Measurements from ENCODE around the gene CD160. TPM values are rescaled to one million over a fixed set of nuclear protein-coding genes. Genes with fewer than 3 reads are reported as not detected.
"Not testable (repeated sequence)": the region's sequence is repeated elsewhere in the genome, so short reads cannot be mapped to it uniquely, and the experiment has no call there.

The CD160 gene
- total RNA-seq, 1 experiment from 2014 or later = not detected

DNA sequence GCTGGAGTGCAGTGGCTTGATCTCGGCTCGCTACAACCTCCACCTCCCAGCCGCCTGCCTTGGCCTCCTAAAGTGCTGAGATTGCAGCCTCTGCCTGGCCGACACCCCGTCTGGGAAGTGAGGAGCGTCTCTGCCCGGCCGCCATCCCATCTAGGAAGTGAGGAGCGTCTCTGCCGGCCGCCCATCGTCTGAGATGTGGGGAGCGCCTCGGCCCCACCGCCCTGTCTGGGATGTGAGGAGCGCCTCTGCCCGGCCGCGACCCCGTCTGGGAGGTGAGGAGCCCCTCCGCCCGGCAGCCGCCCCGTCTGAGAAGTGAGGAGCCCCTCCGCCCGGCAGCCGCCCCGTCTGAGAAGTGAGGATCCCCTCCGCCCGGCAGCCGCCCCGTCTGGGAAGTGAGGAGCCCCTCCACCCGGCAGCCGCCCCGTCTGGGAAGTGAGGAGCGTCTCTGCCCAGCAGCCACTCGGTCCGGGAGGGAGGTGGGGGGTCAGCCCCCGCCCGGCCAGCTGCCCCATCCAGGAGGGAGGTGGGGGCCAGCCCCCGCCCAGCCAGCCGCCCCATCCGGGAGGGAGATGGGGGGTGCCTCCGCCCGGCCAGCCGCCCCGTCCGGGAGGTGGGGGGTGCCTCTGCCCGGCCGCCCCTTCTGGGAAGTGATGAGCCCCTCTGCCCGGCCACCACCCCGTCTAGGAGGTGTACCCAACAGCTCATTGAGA, 45.1 kb downstream of the CD160 start:
- H2AFZ ChIP-seq (ENCODE audit: low read length); H3K9me3 ChIP-seq (ENCODE audit: control insufficient read depth, low read depth, low read length); H4K5ac ChIP-seq (ENCODE audit: insufficient read length, low read depth, low read length); H3K4ac ChIP-seq (ENCODE audit: low read depth, low read length); H3K4me1 Mint-ChIP-seq; H2BK12ac ChIP-seq (ENCODE audit: insufficient read length, low read depth, low read length); H2BK120ac ChIP-seq (ENCODE audit: low read depth, low read length, poor library complexity, severe bottlenecking); H4K20me1 ChIP-seq (ENCODE audit: control insufficient read depth, insufficient read depth, insufficient read length); H3K56ac ChIP-seq (ENCODE audit: insufficient read length, low read depth, low read length); H2BK20ac ChIP-seq (ENCODE audit: low read depth, low read length, poor library complexity, severe bottlenecking); H3K14ac ChIP-seq (ENCODE audit: insufficient read depth, low read length); H3K79me2 ChIP-seq (ENCODE audit: insufficient read depth, low read length); H3K79me1 ChIP-seq (ENCODE audit: insufficient read depth, low read depth, low read length, poor library complexity, severe bottlenecking); H4K8ac ChIP-seq (replicated peaks; ENCODE audit: insufficient read length, low read depth, low read length); H3K4me2 ChIP-seq (ENCODE audit: insufficient read depth, insufficient read length, low read length); H3K23me2 ChIP-seq (ENCODE audit: insufficient read length, low read depth, low read length, poor library complexity, severe bottlenecking); H3K23ac ChIP-seq (ENCODE audit: insufficient read length, low read depth, low read length); H3K4me1 ChIP-seq (ENCODE audit: insufficient read depth, low read length); H3K27ac ChIP-seq (ENCODE audit: insufficient read length, low read depth, low read length); H3K4me3 Mint-ChIP-seq; H3K27me3 ChIP-seq (ENCODE audit: insufficient read depth, low read length); H2BK15ac ChIP-seq (ENCODE audit: low read depth, low read length); H4K91ac ChIP-seq (ENCODE audit: insufficient read length, low read depth, low read length); DNase-seq; H2AK5ac ChIP-seq (ENCODE audit: insufficient read length, low read length); H3K27me3 Mint-ChIP-seq (ENCODE audit: low read depth); H3T11ph ChIP-seq (ENCODE audit: low read length); H2BK5ac ChIP-seq (ENCODE audit: insufficient read length, low read length); H3K18ac ChIP-seq (ENCODE audit: insufficient read length, low read depth, low read length); H3K27ac Mint-ChIP-seq; H3K9ac ChIP-seq (ENCODE audit: extremely low read depth, insufficient read length, low read length): not testable (repeated sequence)
- peaks cover 60 to 76% (median 68%) of the 10 kb centered on the region in 3 experiments for H3K36me3 Mint-ChIP-seq (ENCODE audit: insufficient read depth in 1 of 3, low read depth in 3 of 3)
- WGBS (ENCODE audit: extremely low coverage, insufficient read length, low lambda C conversion rate) = no CpG with 5 or more reads among the region's 52 CpGs
- peaks cover 39 to 46% of the 10 kb centered on the region in 2 experiments for H3K9me3 Mint-ChIP-seq

DNA sequence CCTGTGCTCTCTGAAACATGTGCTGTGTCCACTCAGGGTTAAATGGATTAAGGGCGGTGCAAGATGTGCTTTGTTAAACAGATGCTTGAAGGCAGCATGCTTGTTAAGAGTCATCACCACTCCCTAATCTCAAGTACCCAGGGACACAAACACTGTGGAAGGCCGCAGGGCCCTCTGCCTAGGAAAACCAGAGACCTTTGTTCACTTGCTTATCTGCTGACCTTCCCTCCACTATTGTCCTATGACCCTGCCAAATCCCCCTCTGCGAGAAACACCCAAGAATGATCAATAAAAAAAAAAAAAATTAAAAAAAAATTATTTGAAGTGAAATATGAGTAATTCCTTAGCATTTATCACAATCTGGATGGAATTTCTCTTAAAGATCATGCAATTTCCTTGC, 45.8 kb downstream of the CD160 start:
- not testable (repeated sequence) for H3K79me2 ChIP-seq (ENCODE audit: insufficient read depth, low read length); H3K4me3 Mint-ChIP-seq; H3K23ac ChIP-seq (ENCODE audit: insufficient read length, low read depth, low read length); H2BK5ac ChIP-seq (ENCODE audit: insufficient read length, low read length); H3K27me3 Mint-ChIP-seq (ENCODE audit: low read depth); H3K23me2 ChIP-seq (ENCODE audit: insufficient read length, low read depth, low read length, poor library complexity, severe bottlenecking); H3K27me3 ChIP-seq (ENCODE audit: insufficient read depth, low read length); H2BK12ac ChIP-seq (ENCODE audit: insufficient read length, low read depth, low read length); H4K20me1 ChIP-seq (ENCODE audit: control insufficient read depth, insufficient read depth, insufficient read length); H3K4me2 ChIP-seq (ENCODE audit: insufficient read depth, insufficient read length, low read length); H2BK120ac ChIP-seq (ENCODE audit: low read depth, low read length, poor library complexity, severe bottlenecking); H2BK20ac ChIP-seq (ENCODE audit: low read depth, low read length, poor library complexity, severe bottlenecking); H3K27ac Mint-ChIP-seq; H2BK15ac ChIP-seq (ENCODE audit: low read depth, low read length); H3K9ac ChIP-seq (ENCODE audit: extremely low read depth, insufficient read length, low read length); H3K79me1 ChIP-seq (ENCODE audit: insufficient read depth, low read depth, low read length, poor library complexity, severe bottlenecking); DNase-seq; H3K56ac ChIP-seq (ENCODE audit: insufficient read length, low read depth, low read length); H2AFZ ChIP-seq (ENCODE audit: low read length); H3K18ac ChIP-seq (ENCODE audit: insufficient read length, low read depth, low read length); H3K27ac ChIP-seq (ENCODE audit: insufficient read length, low read depth, low read length); H2AK5ac ChIP-seq (ENCODE audit: insufficient read length, low read length); H3K14ac ChIP-seq (ENCODE audit: insufficient read depth, low read length); H3K4me1 Mint-ChIP-seq; H4K91ac ChIP-seq (ENCODE audit: insufficient read length, low read depth, low read length); H4K8ac ChIP-seq (replicated peaks; ENCODE audit: insufficient read length, low read depth, low read length); H4K5ac ChIP-seq (ENCODE audit: insufficient read length, low read depth, low read length); H3K4me1 ChIP-seq (ENCODE audit: insufficient read depth, low read length); H3K4ac ChIP-seq (ENCODE audit: low read depth, low read length); H3K9me3 ChIP-seq (ENCODE audit: control insufficient read depth, low read depth, low read length); H3T11ph ChIP-seq (ENCODE audit: low read length)
- Mint-ChIP-seq H3K9me3 (peaks cover 39 to 46% of the 10 kb centered on the region in 2 experiments), H3K36me3 (ENCODE audit: insufficient read depth in 1 of 3, low read depth in 3 of 3) (peaks cover 56 to 77% (median 65%) of the 10 kb centered on the region in 3 experiments)
- WGBS (ENCODE audit: extremely low coverage, insufficient read length, low lambda C conversion rate) = no CpG with 5 or more reads among the region's 3 CpGs
